ENCODE data around the gene PRR35. TPM values are rescaled to one million over a fixed set of nuclear protein-coding genes. Genes with fewer than 3 reads are reported as not detected.

The PRR35 gene
- total RNA-seq, 6 donors from 2014 or later = not detected

DNA sequence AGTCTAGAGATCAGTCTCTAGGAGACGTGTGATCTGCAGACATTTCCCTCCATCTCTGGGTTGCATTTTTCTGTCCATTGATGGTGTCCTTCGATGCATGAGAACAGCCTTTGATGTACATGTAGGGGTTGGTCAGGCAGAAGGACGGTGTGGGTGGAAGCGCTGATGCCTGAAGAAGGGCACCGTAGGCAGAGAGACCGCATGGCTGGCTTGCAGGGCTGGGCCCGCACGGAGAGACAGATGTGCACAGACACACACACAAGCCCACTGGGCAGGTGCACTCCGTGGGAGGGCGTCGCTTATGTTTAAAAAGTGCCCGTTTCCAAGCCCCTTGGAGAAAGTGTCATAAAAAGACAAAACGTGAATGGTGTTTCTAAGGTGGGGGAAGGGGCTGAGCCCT is 54.9 kb downstream of the PRR35 start:
- 94% methylated on average over 13 of the region's 13 CpGs for WGBS, 2 donors
- no peak for DNase-seq
- Histone ChIP-seq H3K4me1 (peaks cover 6 to 29% (median 21%) of the 10 kb centered on the region in 4 donors), H3K27ac (peak overlapping the region in 1 of 4 donors; percentile 90), H3K36me3 (peaks cover 0 to 9% (median 1%) of the 10 kb centered on the region in 4 donors), H3K27me3 (no peaks in the 10 kb centered on the region), H3K4me3 (no peak overlapping the region), H3K9me3 (no peaks in the 10 kb centered on the region)
- TF ChIP-seq, protein P1, sequence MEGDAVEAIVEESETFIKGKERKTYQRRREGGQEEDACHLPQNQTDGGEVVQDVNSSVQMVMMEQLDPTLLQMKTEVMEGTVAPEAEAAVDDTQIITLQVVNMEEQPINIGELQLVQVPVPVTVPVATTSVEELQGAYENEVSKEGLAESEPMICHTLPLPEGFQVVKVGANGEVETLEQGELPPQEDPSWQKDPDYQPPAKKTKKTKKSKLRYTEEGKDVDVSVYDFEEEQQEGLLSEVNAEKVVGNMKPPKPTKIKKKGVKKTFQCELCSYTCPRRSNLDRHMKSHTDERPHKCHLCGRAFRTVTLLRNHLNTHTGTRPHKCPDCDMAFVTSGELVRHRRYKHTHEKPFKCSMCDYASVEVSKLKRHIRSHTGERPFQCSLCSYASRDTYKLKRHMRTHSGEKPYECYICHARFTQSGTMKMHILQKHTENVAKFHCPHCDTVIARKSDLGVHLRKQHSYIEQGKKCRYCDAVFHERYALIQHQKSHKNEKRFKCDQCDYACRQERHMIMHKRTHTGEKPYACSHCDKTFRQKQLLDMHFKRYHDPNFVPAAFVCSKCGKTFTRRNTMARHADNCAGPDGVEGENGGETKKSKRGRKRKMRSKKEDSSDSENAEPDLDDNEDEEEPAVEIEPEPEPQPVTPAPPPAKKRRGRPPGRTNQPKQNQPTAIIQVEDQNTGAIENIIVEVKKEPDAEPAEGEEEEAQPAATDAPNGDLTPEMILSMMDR (IDR thresholded peaks at IDR 0.05) = no peak
- no peak for TF ChIP-seq EP300 (IDR thresholded peaks at IDR 0.05)
- no peak for TF ChIP-seq POLR2A (IDR thresholded peaks at IDR 0.05)
- TF ChIP-seq POLR2AphosphoS5 (IDR thresholded peaks at IDR 0.05) = no peak
- no peak for ATAC-seq (ENCODE audit: low FRiP score in 2 of 2)

Small RNAs within 50 kb of the gene (small RNA-seq; reads per million reads assigned to genes)
- 0.12 to 0.72 (median 0.45) reads per million in 4 donors for gene MIR3176
- 0 to 0.14 (median 0) reads per million in 4 donors for gene MIR5587
- gene Z98883.1 = 0 to 0.11 (median 0) reads per million in 4 donors

Other genes with a start within 250 kb of the PRR35 start
- 10 to 100 TPM; 26.8 to 45.9 (median 31.9) TPM for gene AXIN1, start 207.7 kb upstream of the PRR35 start, total RNA-seq
- 10 to 100 TPM; 48.8 to 83.9 (median 58.4) TPM for gene MRPL28, start 189.9 kb upstream of the PRR35 start, total RNA-seq
- gene PGAP6, start 178.4 kb upstream of the PRR35 start, total RNA-seq = 100 to 1,000 TPM in 3 of 6 donors, 10 to 100 TPM in 3; 27.9 to 150 (median 96.4) TPM
- 10 to 100 TPM; 22.1 to 57.6 (median 41.8) TPM for gene NME4, start 163.2 kb upstream of the PRR35 start, total RNA-seq
- gene DECR2, start 158.5 kb upstream of the PRR35 start, total RNA-seq = 10 to 100 TPM in 5 of 6 donors, 1 to 10 TPM in 1; 8.6 to 22.4 (median 14.6) TPM
- gene RAB11FIP3, start 134.7 kb upstream of the PRR35 start, total RNA-seq = 10 to 100 TPM; 38.9 to 95.3 (median 43.8) TPM
- gene CAPN15, start 32.7 kb upstream of the PRR35 start, total RNA-seq = 10 to 100 TPM; 27.3 to 84.5 (median 66.1) TPM
- gene NHLRC4, start 6.6 kb downstream of the PRR35 start, total RNA-seq = 1 to 10 TPM; 1.2 to 7.8 (median 3.3) TPM
- 100 to 1,000 TPM in 2 of 6 donors, 10 to 100 TPM in 4; 42.7 to 153 (median 79.6) TPM for gene PIGQ, start 9.6 kb downstream of the PRR35 start, total RNA-seq
- 100 to 1,000 TPM in 1 of 6 donors, 10 to 100 TPM in 5; 40.5 to 101 (median 61.5) TPM for gene RAB40C, start 29.7 kb downstream of the PRR35 start, total RNA-seq
- gene WFIKKN1, start 70.6 kb downstream of the PRR35 start, total RNA-seq = 10 to 100 TPM in 1 of 6 donors, 1 to 10 TPM in 5; 1.7 to 16.8 (median 5.8) TPM
- gene METTL26, start 75.9 kb downstream of the PRR35 start, total RNA-seq = 100 to 1,000 TPM in 4 of 6 donors, 10 to 100 TPM in 2; 69.5 to 210 (median 111) TPM
- gene MCRIP2, start 81.4 kb downstream of the PRR35 start, total RNA-seq = 10 to 100 TPM; 34.9 to 85.7 (median 53.3) TPM
- 100 to 1,000 TPM in 1 of 6 donors, 10 to 100 TPM in 5; 18.8 to 174 (median 34.1) TPM for gene WDR90, start 89.0 kb downstream of the PRR35 start, total RNA-seq
- gene RHOT2, start 107.7 kb downstream of the PRR35 start, total RNA-seq = 100 to 1,000 TPM in 4 of 6 donors, 10 to 100 TPM in 2; 53.0 to 535 (median 107) TPM
- gene RHBDL1, start 115.3 kb downstream of the PRR35 start, total RNA-seq = 1 to 10 TPM in 2 of 6 donors, under 1 TPM in 3, not detected in 1; 0.59 to 2.1 (median 0.76) TPM
- gene STUB1, start 120.0 kb downstream of the PRR35 start, total RNA-seq = 100 to 1,000 TPM; 101 to 186 (median 118) TPM
- gene JMJD8, start 123.9 kb downstream of the PRR35 start, total RNA-seq = 100 to 1,000 TPM in 1 of 6 donors, 10 to 100 TPM in 5; 60.0 to 109 (median 65.5) TPM
- 10 to 100 TPM in 5 of 6 donors, 1 to 10 TPM in 1; 8.3 to 20.6 (median 14.3) TPM for gene WDR24, start 130.0 kb downstream of the PRR35 start, total RNA-seq
- 1 to 10 TPM; 1.0 to 8.1 (median 4.1) TPM for gene FBXL16, start 145.4 kb downstream of the PRR35 start, total RNA-seq
- 10 to 100 TPM; 22.0 to 56.0 (median 40.8) TPM for gene METRN, start 154.7 kb downstream of the PRR35 start, total RNA-seq
- gene ANTKMT, start 160.8 kb downstream of the PRR35 start, total RNA-seq = 10 to 100 TPM; 38.7 to 69.7 (median 55.7) TPM
- 10 to 100 TPM in 5 of 6 donors, 1 to 10 TPM in 1; 3.5 to 69.1 (median 23.3) TPM for gene CCDC78, start 166.0 kb downstream of the PRR35 start, total RNA-seq
- 10 to 100 TPM in 5 of 6 donors, 1 to 10 TPM in 1; 4.0 to 43.0 (median 13.5) TPM for gene HAGHL, start 166.7 kb downstream of the PRR35 start, total RNA-seq
- gene CIAO3, start 180.6 kb downstream of the PRR35 start, total RNA-seq = 10 to 100 TPM; 27.8 to 96.4 (median 33.1) TPM
- 100 to 1,000 TPM in 4 of 6 donors, 10 to 100 TPM in 2; 47.8 to 275 (median 121) TPM for gene MSLN, start 200.3 kb downstream of the PRR35 start, total RNA-seq
- gene RPUSD1, start 228.0 kb downstream of the PRR35 start, total RNA-seq = 10 to 100 TPM; 14.5 to 43.0 (median 20.8) TPM
- 10 to 100 TPM in 4 of 6 donors, 1 to 10 TPM in 2; 4.1 to 39.8 (median 17.9) TPM for gene CHTF18, start 228.2 kb downstream of the PRR35 start, total RNA-seq
- not detected for gene GNG13, start 240.3 kb downstream of the PRR35 start, total RNA-seq

Measured in upper lobe of left lung (tissue), 6 donors.